ENCODE data around the gene TTLL8. TPM values are rescaled to one million over a fixed set of nuclear protein-coding genes. Genes with fewer than 3 reads are reported as not detected.

TTLL8 gene
- total RNA-seq, 1 donor from 2014 or later, result not detected

DNA sequence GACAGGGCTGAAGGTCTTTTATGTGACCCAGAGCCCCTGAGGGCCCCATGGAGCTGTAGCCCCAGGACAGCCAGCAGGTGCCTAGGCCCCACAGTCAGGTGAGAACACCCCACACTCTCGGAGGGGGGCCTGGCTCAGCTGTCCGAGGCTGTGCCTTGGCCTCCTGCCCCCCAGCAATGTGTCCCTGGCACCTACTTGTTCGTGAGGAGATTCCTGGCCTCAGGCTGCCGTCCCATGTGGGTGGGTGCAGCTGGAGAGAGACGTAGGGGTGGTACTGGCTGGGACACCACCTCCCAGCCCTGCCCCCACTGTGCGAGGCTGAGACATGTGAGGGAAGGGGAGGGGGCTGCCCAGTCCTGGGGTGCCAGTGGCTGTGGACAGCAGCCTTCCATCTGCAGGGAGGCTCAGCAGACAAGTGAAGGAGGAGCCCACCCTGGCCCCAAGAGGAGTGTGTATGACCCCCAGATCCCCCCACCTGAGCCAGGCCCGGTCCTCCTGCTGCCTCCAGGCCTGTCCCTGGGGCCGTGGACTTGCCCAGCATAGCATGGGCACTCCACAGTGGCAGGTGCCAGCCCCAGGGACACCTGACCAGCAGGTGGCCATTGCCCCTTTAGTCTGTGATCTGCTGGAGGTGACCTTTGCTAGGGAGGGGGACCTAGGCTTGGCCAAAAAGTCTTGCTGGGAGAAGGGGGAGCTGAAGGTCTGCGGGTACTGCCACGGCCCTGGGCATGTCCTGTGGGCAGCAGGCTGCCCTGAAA is 62.6 kb downstream of the TTLL8 start:
- no peak for DNase-seq (ENCODE audit: low read depth)
- TF ChIP-seq, protein P1, sequence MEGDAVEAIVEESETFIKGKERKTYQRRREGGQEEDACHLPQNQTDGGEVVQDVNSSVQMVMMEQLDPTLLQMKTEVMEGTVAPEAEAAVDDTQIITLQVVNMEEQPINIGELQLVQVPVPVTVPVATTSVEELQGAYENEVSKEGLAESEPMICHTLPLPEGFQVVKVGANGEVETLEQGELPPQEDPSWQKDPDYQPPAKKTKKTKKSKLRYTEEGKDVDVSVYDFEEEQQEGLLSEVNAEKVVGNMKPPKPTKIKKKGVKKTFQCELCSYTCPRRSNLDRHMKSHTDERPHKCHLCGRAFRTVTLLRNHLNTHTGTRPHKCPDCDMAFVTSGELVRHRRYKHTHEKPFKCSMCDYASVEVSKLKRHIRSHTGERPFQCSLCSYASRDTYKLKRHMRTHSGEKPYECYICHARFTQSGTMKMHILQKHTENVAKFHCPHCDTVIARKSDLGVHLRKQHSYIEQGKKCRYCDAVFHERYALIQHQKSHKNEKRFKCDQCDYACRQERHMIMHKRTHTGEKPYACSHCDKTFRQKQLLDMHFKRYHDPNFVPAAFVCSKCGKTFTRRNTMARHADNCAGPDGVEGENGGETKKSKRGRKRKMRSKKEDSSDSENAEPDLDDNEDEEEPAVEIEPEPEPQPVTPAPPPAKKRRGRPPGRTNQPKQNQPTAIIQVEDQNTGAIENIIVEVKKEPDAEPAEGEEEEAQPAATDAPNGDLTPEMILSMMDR (IDR thresholded peaks at IDR 0.05; ENCODE audit: insufficient read depth, low read length, poor library complexity, severe bottlenecking), result no peak
- Histone ChIP-seq H3K4me3 (ENCODE audit: low read depth, low read length) (no peak overlapping the region), H3K27me3 (ENCODE audit: control insufficient read depth, insufficient read depth, low read length) (peaks cover 13% of the 10 kb centered on the region), H3K36me3 (ENCODE audit: control insufficient read depth, insufficient read depth, low read length) (no peaks in the 10 kb centered on the region)

DNA sequence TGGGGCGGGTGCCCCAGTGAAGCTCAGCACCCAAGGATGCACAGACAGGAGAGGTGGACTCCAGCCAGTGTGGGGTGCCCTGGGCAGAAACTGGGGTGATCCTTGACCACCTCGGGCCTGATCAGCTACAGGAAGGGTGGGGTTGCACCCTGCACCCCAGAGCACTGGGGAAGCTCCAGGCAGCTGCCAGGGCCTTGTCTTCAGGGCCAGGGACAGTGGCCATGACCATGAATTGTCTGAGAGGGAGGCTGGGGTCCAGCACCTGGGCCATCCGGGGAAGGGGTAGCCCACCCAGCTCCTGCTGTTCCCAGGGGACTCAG is 63.1 kb downstream of the TTLL8 start:
- no peak for DNase-seq (ENCODE audit: low read depth)
- Histone ChIP-seq H3K4me3 (ENCODE audit: low read depth, low read length) (no peak overlapping the region), H3K36me3 (ENCODE audit: control insufficient read depth, insufficient read depth, low read length) (no peaks in the 10 kb centered on the region), H3K27me3 (ENCODE audit: control insufficient read depth, insufficient read depth, low read length) (peaks cover 8% of the 10 kb centered on the region)
- TF ChIP-seq, protein P1 (IDR thresholded peaks at IDR 0.05; ENCODE audit: insufficient read depth, low read length, poor library complexity, severe bottlenecking), result no peak

DNA sequence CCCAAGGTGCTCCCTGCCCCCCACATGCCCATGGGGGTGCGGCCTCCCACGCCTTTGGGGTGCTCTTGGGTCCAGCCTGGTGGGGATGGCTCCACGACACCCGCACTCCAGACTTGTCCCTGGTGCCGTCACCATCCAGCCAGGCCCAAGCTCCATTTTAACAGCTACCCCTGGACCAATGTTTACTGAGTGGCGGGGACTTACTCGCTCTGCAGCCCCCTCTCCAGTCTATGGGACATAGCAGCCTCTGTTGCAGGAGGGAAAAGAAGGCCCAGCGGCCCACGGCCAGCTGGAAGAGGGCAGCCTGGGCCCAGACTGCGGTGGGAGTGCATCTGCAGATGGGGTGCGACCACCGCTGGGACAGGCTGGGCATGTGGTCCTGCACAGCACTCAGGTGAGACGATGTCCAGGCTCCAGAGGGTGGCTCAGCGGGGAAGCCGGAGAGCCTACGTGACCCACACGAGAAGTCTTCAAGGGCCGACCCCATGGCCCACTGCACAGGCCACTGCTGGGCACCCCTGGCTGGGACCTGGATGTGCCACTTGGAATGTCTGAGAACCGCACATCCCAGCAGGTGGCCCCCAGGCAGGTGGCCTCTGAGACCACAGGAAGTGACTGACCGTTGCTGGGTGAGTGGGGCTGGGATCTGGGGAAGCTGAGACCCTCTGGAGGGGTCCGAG is 63.6 kb downstream of the TTLL8 start:
- Histone ChIP-seq H3K36me3 (ENCODE audit: control insufficient read depth, insufficient read depth, low read length) (no peaks in the 10 kb centered on the region), H3K4me3 (ENCODE audit: low read depth, low read length) (no peak overlapping the region), H3K27me3 (ENCODE audit: control insufficient read depth, insufficient read depth, low read length) (peaks cover 4% of the 10 kb centered on the region)
- TF ChIP-seq, protein P1 (IDR thresholded peaks at IDR 0.05; ENCODE audit: insufficient read depth, low read length, poor library complexity, severe bottlenecking), result no peak
- no peak for DNase-seq (ENCODE audit: low read depth)

DNA sequence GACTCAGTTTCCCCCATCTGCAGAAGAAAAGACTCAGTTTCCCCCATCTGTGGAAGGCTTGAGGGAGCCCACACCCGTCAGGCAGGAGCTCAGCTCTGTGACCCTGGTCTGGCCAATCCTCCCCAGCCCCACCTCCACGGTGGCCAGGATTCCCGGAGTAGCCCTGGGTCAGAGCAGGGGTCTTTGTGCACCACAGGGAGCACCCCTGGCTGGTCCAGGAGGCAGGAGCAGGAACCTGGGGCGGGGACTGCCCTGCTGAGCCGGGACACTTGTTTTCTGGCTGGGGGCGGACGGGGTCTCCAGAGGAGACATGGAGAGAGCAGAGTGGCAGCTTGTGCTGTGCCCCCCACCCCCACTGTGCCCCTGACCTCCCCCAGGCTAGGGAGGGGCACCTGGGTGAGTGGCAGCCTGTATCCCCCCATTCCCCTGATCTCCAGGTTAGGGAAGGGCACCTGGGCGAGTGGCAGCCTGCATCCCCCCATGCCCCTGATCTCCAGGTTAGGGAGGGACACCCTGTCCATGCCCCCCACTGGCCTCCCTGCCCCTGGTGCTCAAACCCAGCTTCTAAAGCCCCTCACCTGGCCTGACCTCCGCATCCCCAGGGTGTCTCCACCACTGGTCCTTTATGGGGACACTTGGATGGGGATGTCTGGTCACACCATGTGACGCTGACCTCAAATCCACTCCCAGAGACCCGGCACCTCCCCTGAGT is 64.3 kb downstream of the TTLL8 start:
- no peaks in the 10 kb centered on the region for H3K27me3 ChIP-seq (ENCODE audit: control insufficient read depth, insufficient read depth, low read length)
- DNase-seq (ENCODE audit: low read depth), result no peak
- no peaks in the 10 kb centered on the region for H3K36me3 ChIP-seq (ENCODE audit: control insufficient read depth, insufficient read depth, low read length)
- H3K4me3 ChIP-seq (ENCODE audit: low read depth, low read length), result no peak overlapping the region
- TF ChIP-seq, protein P1 (IDR thresholded peaks at IDR 0.05; ENCODE audit: insufficient read depth, low read length, poor library complexity, severe bottlenecking), result no peak

DNA sequence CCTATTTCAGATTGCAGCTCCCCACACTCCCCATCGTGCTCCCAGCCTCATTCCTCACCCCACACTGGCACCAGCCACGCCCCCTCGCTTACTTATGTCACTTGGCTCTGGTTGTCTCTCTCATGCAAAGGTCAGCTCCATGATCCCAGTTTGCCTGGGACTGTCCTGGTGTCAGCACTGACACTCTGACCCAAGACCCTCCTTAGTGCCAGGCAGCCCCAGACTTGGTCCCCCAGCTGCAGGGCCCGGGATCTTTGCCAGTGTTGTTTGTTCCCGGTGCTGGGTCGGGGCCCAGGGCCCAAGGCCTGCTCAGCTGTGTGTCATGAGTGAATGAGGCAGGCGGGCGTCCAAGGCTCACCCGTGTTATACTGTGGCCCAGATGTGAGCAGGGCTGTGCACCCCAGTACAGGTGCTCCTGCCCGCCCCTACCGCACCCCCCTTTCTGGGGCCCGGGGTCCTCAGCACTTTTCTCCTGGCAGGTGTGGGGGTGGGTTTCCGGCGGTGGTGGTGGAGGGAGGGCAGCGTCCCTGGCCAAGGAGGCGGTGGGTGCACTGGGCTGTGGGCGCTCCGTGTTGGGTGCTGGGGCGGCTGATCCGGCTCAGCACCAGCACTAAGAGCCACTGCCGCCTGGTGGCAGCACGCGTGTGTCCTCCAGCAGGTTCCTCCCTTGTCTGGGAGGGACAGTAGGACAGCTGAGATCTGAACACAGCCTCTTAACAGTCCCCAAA is 65.0 kb downstream of the TTLL8 start:
- TF ChIP-seq, protein P1 (IDR thresholded peaks at IDR 0.05; ENCODE audit: insufficient read depth, low read length, poor library complexity, severe bottlenecking), result peak; percentile 66
- Histone ChIP-seq H3K27me3 (ENCODE audit: control insufficient read depth, insufficient read depth, low read length) (no peaks in the 10 kb centered on the region), H3K36me3 (ENCODE audit: control insufficient read depth, insufficient read depth, low read length) (no peaks in the 10 kb centered on the region), H3K4me3 (ENCODE audit: low read depth, low read length) (no peak overlapping the region)
- DNase-seq (ENCODE audit: low read depth), result no peak
